Measurements from ENCODE around the gene TAB3. TPM values are rescaled to one million over a fixed set of nuclear protein-coding genes. Genes with fewer than 3 reads are reported as not detected.

The TAB3 gene
- total and polyA plus RNA-seq, 9 of the 15 experiments (the other 6 are each of a cell fraction or from before 2014, with no cell fraction given) = 2.4 to 31.1 (median 15.5) TPM

GRCh38 chrX:30806187-30806728 lies 82.8 kb downstream of the TAB3 start (continued):
- no peak for TF ChIP-seq KLF6 (CRISPR knock-in tag; IDR thresholded peaks at IDR 0.05; ENCODE audit: borderline replicate concordance)
- no peak for TF ChIP-seq CHCHD3 (CRISPR knock-in tag; IDR thresholded peaks at IDR 0.05)
- TF ChIP-seq ZNF232 (CRISPR knock-in tag; IDR thresholded peaks at IDR 0.05) = no peak
- no peak for TF ChIP-seq GATAD2A (IDR thresholded peaks at IDR 0.05)

GRCh38 chrX:30804462-30804861 lies 84.6 kb downstream of the TAB3 start:
- CTCF ChIA-PET (ENCODE audit: low intra/inter-chr PET ratio) = no interaction called here
- in situ Hi-C loops (cut with MboI) = no loop called here
- H3K79me2 ChIP-seq (ENCODE audit: control insufficient read depth, insufficient read depth, low read length) = no peaks in the 10 kb centered on the region
- no peak overlapping the region for H3K27ac ChIP-seq (ENCODE audit: extremely low read depth, low read depth, low read length)
- BruUV-seq (replicated peaks) = no TSS peak
- H3K9me1 ChIP-seq (ENCODE audit: control insufficient read depth, insufficient read depth, low read length) = no peaks in the 10 kb centered on the region
- H3K4me3 ChIP-seq = no peak overlapping the region
- ATAC-seq = no peak
- no peak overlapping the region for H2AFZ ChIP-seq (ENCODE audit: low read depth, low read length)
- no peaks in the 10 kb centered on the region for H3K9me3 ChIP-seq (replicated peaks; ENCODE audit: control insufficient read depth, insufficient read depth, low read depth, low read length)
- FAIRE-seq = no peak
- no peaks in the 10 kb centered on the region for H3K4me1 ChIP-seq (replicated peaks in 1 of 2; ENCODE audit: control insufficient read depth in 2 of 2, insufficient read depth in 2 of 2, low read length in 2 of 2)
- H3K4me2 ChIP-seq (ENCODE audit: insufficient read depth, low read length) = no peak overlapping the region
- no peak overlapping the region for H3K9ac ChIP-seq (ENCODE audit: insufficient read depth in 1 of 2, low read depth in 2 of 2, low read length in 2 of 2)
- H3K36me3 ChIP-seq (ENCODE audit: control insufficient read depth, insufficient read depth, low read length) = no peaks in the 10 kb centered on the region
- POLR2A ChIA-PET = no interaction called here
- WGBS (ENCODE audit: insufficient coverage, low coverage, missing lambda C conversion rate) = 9% methylated on average over 2 of the region's 2 CpGs
- no peaks in the 10 kb centered on the region for H4K20me1 ChIP-seq (replicated peaks; ENCODE audit: control insufficient read depth, insufficient read depth, low read length)
- peaks cover 0 to 5% of the 10 kb centered on the region in 2 experiments; a peak in 1 of 5 replicates for H3K27me3 ChIP-seq (ENCODE audit: control insufficient read depth in 2 of 2, insufficient read depth in 2 of 2, low read length in 2 of 2)
- no peak for DNase-seq (ENCODE audit: extremely low read depth in 1 of 4, low spot score in 3 of 4)
- intact Hi-C loops (cut with micrococcal nuclease) = no loop called here
- no peak for TF ChIP-seq SMARCB1 (IDR thresholded peaks at IDR 0.05; ENCODE audit: insufficient read length, low read depth)
- TF ChIP-seq ZMIZ1 (IDR thresholded peaks at IDR 0.05; ENCODE audit: low read depth in 2 of 2, low read length in 2 of 2) = no peak
- TF ChIP-seq MIER1 (IDR thresholded peaks at IDR 0.05; ENCODE audit: low read depth) = no peak
- no peak for TF ChIP-seq FOXJ2 (tag; IDR thresholded peaks at IDR 0.05)
- no peak for TF ChIP-seq TCF7 (IDR thresholded peaks at IDR 0.05; ENCODE audit: borderline replicate concordance)
- TF ChIP-seq IRF2 (CRISPR knock-in tag; IDR thresholded peaks at IDR 0.05) = no peak
- TF ChIP-seq E2F6 (IDR thresholded peaks at IDR 0.05; ENCODE audit: borderline replicate concordance in 1 of 2, extremely low read depth in 1 of 2, insufficient read depth in 1 of 2, insufficient read length in 1 of 2, low read depth in 1 of 2, low read length in 1 of 2, poor library complexity in 1 of 2, severe bottlenecking in 1 of 2) = no peak
- TF ChIP-seq NCOA2 (IDR thresholded peaks at IDR 0.05; ENCODE audit: partially characterized antibody in 2 of 2) = no peak
- TF ChIP-seq NONO (IDR thresholded peaks at IDR 0.05; ENCODE audit: low read depth in 2 of 2, low read length in 1 of 2) = no peak
- no peak for TF ChIP-seq EHMT2 (IDR thresholded peaks at IDR 0.05)
- TF ChIP-seq CREB3 (tag; conservative IDR thresholded peaks at IDR 0.05; ENCODE audit: low read depth) = no peak
- no peak for TF ChIP-seq ZNF766 (CRISPR knock-in tag; conservative IDR thresholded peaks at IDR 0.05)
